IMR-90 (cell line): ENCODE data around the gene ALKBH6. TPM values are rescaled to one million over a fixed set of nuclear protein-coding genes. Genes with fewer than 3 reads are reported as not detected.

ENCODE experiments used
- ATAC-seq: fragments of 200-7000 bp; cut with Tn5 transposase; 2 replicates; pipeline ENCODE4 v1.9.1; 2020; ENCODE audit warnings: low read depth, mild to moderate bottlenecking, moderate library complexity
- BruUV-seq: library from RNA; stranded (reverse); fragments of 400-500 nt; replicated peaks from 2 replicates; lab custom pipeline; 2021; lab: Mats Ljungman, UMichigan
- CTCF ChIA-PET: fragments of 300-600 bp; formaldehyde crosslinking; extraction: SDS; loops from one replicate; lab custom pipeline; 2021; ENCODE audit warnings: antibody characterized with exemption; lab: Yijun Ruan, JAX
- POLR2A ChIA-PET: fragments of 300-600 bp; sonication (Branson Sonifier 250); formaldehyde crosslinking; loops from one replicate; lab custom pipeline; 2022; ENCODE audit warnings: antibody characterized with exemption; ENCODE audit not compliant: unreplicated experiment; lab: Charles Lee
- DNase-seq: peaks from one replicate; pipeline ENCODE4 v3.0.0; 2013
- H2AFZ ChIP-seq: replicated peaks from 2 replicates; pipeline ENCODE3; 2013; ENCODE audit warnings: low read length, mild to moderate bottlenecking; ENCODE audit not compliant: poor library complexity
- H2AK5ac ChIP-seq: 2 replicates; pipeline ENCODE4 v1.6.1; 2013; ENCODE audit warnings: low read depth, low read length, inconsistent platforms
- H2AK9ac ChIP-seq: replicated peaks from 2 replicates; pipeline ENCODE3; 2013; ENCODE audit warnings: mild to moderate bottlenecking, low read depth, low read length, moderate library complexity; ENCODE audit not compliant: poor library complexity
- H2BK120ac ChIP-seq: 2 replicates; pipeline ENCODE4 v1.6.1; 2013; ENCODE audit warnings: low read depth, low read length, inconsistent platforms
- H2BK15ac ChIP-seq: 3 replicates; pipeline ENCODE4 v1.6.1; 2013; ENCODE audit warnings: low read depth, low read length, inconsistent platforms
- H2BK20ac ChIP-seq: 2 replicates; pipeline ENCODE4 v1.6.1; 2013; ENCODE audit warnings: low read depth, mild to moderate bottlenecking, inconsistent platforms, low read length, moderate library complexity
- H2BK5ac ChIP-seq: 2 replicates; pipeline ENCODE4 v1.6.1; 2013; ENCODE audit warnings: mild to moderate bottlenecking, low read depth, low read length, inconsistent platforms; ENCODE audit not compliant: poor library complexity, severe bottlenecking
- H3K14ac ChIP-seq: replicated peaks from 2 replicates; pipeline ENCODE4 v1.6.1; 2013; ENCODE audit warnings: low read depth, low read length, inconsistent platforms
- H3K18ac ChIP-seq: 2 replicates; pipeline ENCODE4 v1.6.1; 2013; ENCODE audit warnings: low read depth, low read length, control low read depth
- H3K23ac ChIP-seq: 2 replicates; pipeline ENCODE4 v1.6.1; 2013; ENCODE audit warnings: low read depth, low read length, inconsistent platforms
- H3K27ac ChIP-seq: 2 replicates; pipeline ENCODE4 v1.5.1; 2013; ENCODE audit warnings: mild to moderate bottlenecking, control low read depth, low read length; ENCODE audit not compliant: insufficient read depth
- H3K27me3 ChIP-seq: 2 replicates; pipeline ENCODE4 v1.6.1; 2013; ENCODE audit warnings: low read length; ENCODE audit not compliant: control insufficient read depth, insufficient read depth
- H3K36me3 ChIP-seq: 2 replicates; pipeline ENCODE4 v1.6.1; 2013; ENCODE audit warnings: low read length, mixed read lengths; ENCODE audit not compliant: control insufficient read depth, insufficient read depth
- H3K4ac ChIP-seq: 2 replicates; pipeline ENCODE4 v1.6.1; 2013; ENCODE audit warnings: low read depth, low read length, inconsistent platforms
- H3K4me1 ChIP-seq: 2 replicates; pipeline ENCODE4 v1.6.1; 2013; ENCODE audit warnings: low read length, mixed read lengths; ENCODE audit not compliant: control insufficient read depth, insufficient read depth
- H3K4me2 ChIP-seq: 2 replicates; pipeline ENCODE4 v1.6.1; 2013; ENCODE audit warnings: low read depth, mild to moderate bottlenecking, control low read depth, low read length, moderate library complexity
- H3K4me3 ChIP-seq: 2 replicates; pipeline ENCODE4 v1.5.1; 2013; ENCODE audit warnings: low read depth, mild to moderate bottlenecking, control low read depth, low read length, moderate library complexity; ENCODE audit not compliant: insufficient read depth
- H3K56ac ChIP-seq: 2 replicates; pipeline ENCODE4 v1.6.1; 2013; ENCODE audit warnings: low read length, inconsistent platforms; ENCODE audit not compliant: insufficient read depth; ENCODE audit errors: extremely low read depth
- H3K79me1 ChIP-seq, 2 experiments: 2 replicates each; pipeline ENCODE4 v1.6.1; 2013; ENCODE audit warnings: low read length in 2 of 2, inconsistent platforms in 1 of 2, low read depth in 1 of 2
- H3K9ac ChIP-seq: 2 replicates; pipeline ENCODE4 v1.6.1; 2013; ENCODE audit warnings: low read depth, low read length, control low read depth
- H3K9me1 ChIP-seq: 2 replicates; pipeline ENCODE4 v1.6.1; 2013; ENCODE audit warnings: low read length, inconsistent platforms; ENCODE audit not compliant: insufficient read depth
- H3K9me3 ChIP-seq: 2 replicates; pipeline ENCODE4 v1.6.1; 2013; ENCODE audit warnings: low read length; ENCODE audit not compliant: control insufficient read depth, insufficient read depth
- H4K20me1 ChIP-seq: 2 replicates; pipeline ENCODE4 v1.6.1; 2013; ENCODE audit warnings: low read length, inconsistent platforms; ENCODE audit not compliant: insufficient read depth
- H4K5ac ChIP-seq: 2 replicates; pipeline ENCODE4 v1.6.1; 2013; ENCODE audit warnings: mild to moderate bottlenecking, low read depth, low read length, control low read depth
- H4K8ac ChIP-seq, 2 experiments: 2 replicates each; pipeline ENCODE4 v1.6.1; 2013; ENCODE audit warnings: low read depth in 2 of 2, low read length in 2 of 2, control low read depth in 1 of 2, inconsistent platforms in 1 of 2
- H4K91ac ChIP-seq: 2 replicates; pipeline ENCODE4 v1.6.1; 2013; ENCODE audit warnings: low read depth, low read length, inconsistent platforms; ENCODE audit not compliant: insufficient read depth
- BHLHE40 ChIP-seq: fragments of 150-350 bp; IDR thresholded peaks from 2 replicates; pipeline ENCODE4 v1.6.1; 2016; ENCODE audit warnings: mild to moderate bottlenecking, low read depth, low read length
- CEBPB ChIP-seq: IDR thresholded peaks from 2 replicates; pipeline ENCODE4 v1.6.1; 2012; ENCODE audit warnings: low read depth, low read length, improper control_type of control experiment
- CHD1 ChIP-seq: IDR thresholded peaks from 2 replicates; pipeline ENCODE4 v1.6.1; 2012; ENCODE audit warnings: low read depth, low read length, improper control_type of control experiment
- CTCF ChIP-seq: conservative IDR thresholded peaks from 2 replicates; pipeline ENCODE4 v1.5.1; 2012; ENCODE audit warnings: mild to moderate bottlenecking, low read depth, low read length, improper control_type of control experiment
- ELK1 ChIP-seq: fragments of 150-350 bp; IDR thresholded peaks from 2 replicates; pipeline ENCODE4 v1.6.1; 2016; ENCODE audit warnings: low read depth, mild to moderate bottlenecking, low read length, moderate library complexity, borderline replicate concordance
- FOS ChIP-seq: fragments of 150-350 bp; IDR thresholded peaks from 2 replicates; pipeline ENCODE4 v1.6.1; 2016; ENCODE audit warnings: low read depth, low read length
- MAFK ChIP-seq: IDR thresholded peaks from 2 replicates; pipeline ENCODE4 v1.6.1; 2012; ENCODE audit warnings: low read depth, low read length, improper control_type of control experiment
- MAZ ChIP-seq: IDR thresholded peaks from 2 replicates; pipeline ENCODE4 v1.6.1; 2012; ENCODE audit warnings: low read depth, mild to moderate bottlenecking, low read length, improper control_type of control experiment, moderate library complexity, borderline replicate concordance
- MXI1 ChIP-seq: IDR thresholded peaks from 2 replicates; pipeline ENCODE4 v1.6.1; 2012; ENCODE audit warnings: low read depth, mild to moderate bottlenecking, low read length, moderate library complexity, borderline replicate concordance
- NFE2L2 ChIP-seq: fragments of 150-350 bp; IDR thresholded peaks from 2 replicates; pipeline ENCODE4 v1.6.1; 2016; ENCODE audit warnings: low read depth, mild to moderate bottlenecking, low read length
- POLR2A ChIP-seq: IDR thresholded peaks from 2 replicates; pipeline ENCODE4 v1.6.1; 2012; ENCODE audit warnings: mild to moderate bottlenecking, low read depth, low read length
- RAD21 ChIP-seq: IDR thresholded peaks from 2 replicates; pipeline ENCODE4 v1.6.1; 2012; ENCODE audit warnings: low read length, improper control_type of control experiment
- RFX5 ChIP-seq: IDR thresholded peaks from 2 replicates; pipeline ENCODE4 v1.8.0; 2012; ENCODE audit warnings: low read depth, mild to moderate bottlenecking, low read length, moderate library complexity
- SMC3 ChIP-seq: fragments of 150-350 bp; IDR thresholded peaks from 2 replicates; pipeline ENCODE4 v1.6.1; 2016; ENCODE audit warnings: low read depth, mild to moderate bottlenecking, antibody characterized with exemption, low read length, moderate library complexity
- USF2 ChIP-seq: fragments of 150-350 bp; IDR thresholded peaks from 2 replicates; pipeline ENCODE4 v1.6.1; 2017; ENCODE audit warnings: mild to moderate bottlenecking, antibody characterized with exemption, low read length, low read depth
- WGBS, 2 experiments: methylation state at CpG; one replicate each; pipeline versions ENCODE4 v1.1.5 to v1.1.7; 2013; ENCODE audit warnings: missing lambda C conversion rate in 2 of 2; ENCODE audit not compliant: insufficient read length in 1 of 2; ENCODE audit errors: extremely low coverage in 2 of 2; 5-methylcytosine and 5-hydroxymethylcytosine counted together
- dilution Hi-C: fragments of 300-500 bp; cut with HindIII; formaldehyde crosslinking; loops from one replicate; pipeline ENCODE4 v1.14.3; 2018; ENCODE audit warnings: low sequenced_read_pairs; ENCODE audit not compliant: unreplicated experiment
- in situ Hi-C: fragments of 300-500 bp; cut with MboI; formaldehyde crosslinking; loops from 3 replicates; pipeline ENCODE4 v1.14.3; 2019; ENCODE audit warnings: low sequenced_read_pairs, inconsistent platforms, mixed read lengths
- intact Hi-C: fragments of 100-400 bp; cut with micrococcal nuclease; formaldehyde crosslinking; loops from 2 replicates; pipeline ENCODE4 v1.10.0; 2022
- polyA plus RNA-seq, 3 experiments: library from polyadenylated mRNA; depleted of rRNA; stranded (reverse); fragments of >200 nt; gene quantifications; 2 replicates each; pipeline ENCODE4 v1.2.3, GENCODE V29; 2012; ENCODE audit warnings: low replicate concordance in 1 of 3
- total RNA-seq: library from RNA; depleted of rRNA; stranded (reverse); fragments of >200 nt; gene quantifications from 2 replicates; pipeline ENCODE4 v1.2.3, GENCODE V29; 2012

Gene ALKBH6
- total and polyA plus RNA-seq, 2 of the 4 experiments (the other 2 are of a cell fraction): 12.9 to 38.7 TPM

GRCh38 chr19:36010402-36010801, 3.6 kb downstream of the ALKBH6 start:
- Histone ChIP-seq H2BK15ac (no peak overlapping the region), H3K4ac (no peak overlapping the region), H2BK5ac (no peak overlapping the region), H2AK9ac (no peak overlapping the region), H4K5ac (no peak overlapping the region), H3K4me3 (no peak overlapping the region), H3K36me3 (no peaks in the 10 kb centered on the region), H3K23ac (no peak overlapping the region), H2BK20ac (no peak overlapping the region), H3K27ac (no peak overlapping the region), H3K9ac (no peak overlapping the region), H3K14ac (no peak overlapping the region), H3K4me1 (peaks cover 7% of the 10 kb centered on the region; the same call in 1 of the 2 replicates), H3K18ac (no peak overlapping the region), H2BK120ac (no peak overlapping the region), H3K79me1 (peaks cover 7 to 14% of the 10 kb centered on the region in 2 experiments; a peak in 3 of 4 replicates), H3K56ac (no peak overlapping the region), H2AFZ (no peak overlapping the region), H2AK5ac (no peak overlapping the region), H4K20me1 (no peaks in the 10 kb centered on the region), H3K9me1 (peaks cover 6% of the 10 kb centered on the region), H4K91ac (no peak overlapping the region), H3K4me2 (no peak overlapping the region), H3K27me3 (no peaks in the 10 kb centered on the region), H3K9me3 (no peaks in the 10 kb centered on the region), H4K8ac (no peak overlapping the region)
- ATAC-seq (no peak), DNase-seq (no peak)
- dilution Hi-C loops (no loop called here), in situ Hi-C loops (no loop called here), intact Hi-C loops (no loop called here)
- ChIA-PET POLR2A (no interaction called here), CTCF (no interaction called here)
- no TSS peak for BruUV-seq
- WGBS, 2 experiments: 100% methylated on average over 3 of the region's 11 CpGs; no CpG with 5 or more reads in 1 of the 2 experiments
- TF ChIP-seq BHLHE40 (no peak), CEBPB (no peak), CTCF (no peak), MXI1 (no peak), NFE2L2 (no peak), RAD21 (no peak), RFX5 (no peak), FOS (no peak), ELK1 (no peak), USF2 (no peak), SMC3 (no peak), POLR2A (no peak), MAZ (no peak), MAFK (no peak), CHD1 (no peak)
